ENCODE data around the gene NR1I3.

GRCh38 chr1:161287482-161288054 lies 49.6 kb upstream of the NR1I3 start:
- TF ChIP-seq ZNF468 (CRISPR knock-in tag; IDR thresholded peaks at IDR 0.05) (no peak), EP300 (IDR thresholded peaks at IDR 0.05; ENCODE audit: low read depth in 2 of 2, low read length in 2 of 2) (no peak), EP300 (CRISPR knock-in tag; IDR thresholded peaks at IDR 0.05; ENCODE audit: borderline replicate concordance) (no peak), CTCF (CRISPR knock-in tag; IDR thresholded peaks at IDR 0.05) (no peak)
